Measurements from ENCODE around the gene PLCH1.

PLCH1 gene

GRCh38 chr3:155519078-155519477 lies 225.8 kb downstream of the PLCH1 start:
- DNase-seq = no peak

- DNase-seq = no peak
Measured at GRCh38 chr3:155517903-155518302, 227.0 kb downstream of the PLCH1 start.

- no peak for DNase-seq
Measured at GRCh38 chr3:155516439-155516838, 228.4 kb downstream of the PLCH1 start.

DNA sequence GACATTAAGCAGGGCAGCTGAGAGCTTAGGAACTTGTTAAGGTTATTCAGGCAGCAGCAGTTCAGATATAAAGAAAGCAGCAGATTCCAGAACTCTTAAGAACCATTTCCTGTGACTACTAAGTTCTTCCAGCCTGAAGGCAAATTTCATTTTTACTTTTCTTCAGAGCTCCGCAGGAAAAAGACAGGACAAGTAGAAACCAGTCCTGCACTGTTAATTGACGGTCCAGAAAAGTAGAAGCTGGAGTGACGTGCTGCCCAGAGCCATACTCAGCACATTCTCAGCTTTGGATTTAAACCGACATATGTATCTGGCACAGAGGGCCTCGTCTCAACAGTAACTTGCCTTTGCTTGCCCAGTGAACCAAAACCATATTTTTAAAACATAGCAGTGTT lies 232.0 kb downstream of the PLCH1 start:
- DNase-seq = no peak

DNA sequence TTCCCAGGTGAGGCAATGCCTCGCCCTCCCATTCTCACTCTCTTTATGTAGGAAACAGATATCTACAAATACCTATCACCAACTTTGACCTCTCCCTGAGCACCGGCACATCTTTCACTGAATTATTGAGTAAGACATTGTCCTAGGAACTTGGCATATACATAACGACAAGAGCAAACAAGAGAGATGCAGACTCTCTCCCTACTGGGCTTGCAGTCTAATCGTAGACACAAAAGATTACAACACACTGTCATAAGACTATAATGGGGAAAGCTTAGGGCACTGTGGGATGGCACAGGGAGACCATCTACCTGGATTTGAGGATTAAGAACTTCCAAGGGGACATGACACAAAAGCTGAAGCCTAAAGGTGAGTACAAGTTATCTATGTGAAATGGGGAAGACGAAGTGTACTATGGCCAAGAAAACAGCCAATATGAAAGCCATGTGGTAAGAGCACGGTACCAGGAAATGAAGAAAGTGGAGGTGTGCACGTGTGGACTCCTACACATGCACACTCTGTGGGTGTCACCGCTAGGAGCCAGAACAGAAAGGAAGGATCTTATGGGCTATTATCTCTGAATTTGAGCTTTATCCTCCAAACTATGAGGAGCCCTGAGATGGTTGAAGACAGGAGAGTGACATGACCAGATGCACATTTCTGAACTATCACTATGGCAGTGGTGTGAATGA lies 232.6 kb downstream of the PLCH1 start:
- DNase-seq = no peak

GRCh38 chr3:155504682-155505081 lies 240.2 kb downstream of the PLCH1 start:
- DNase-seq = no peak

GRCh38 chr3:155502630-155503029 lies 242.2 kb downstream of the PLCH1 start:
- no peak for DNase-seq

- no peak for DNase-seq
Measured at GRCh38 chr3:155500194-155500818, 244.6 kb downstream of the PLCH1 start.

GRCh38 chr3:155497930-155498647 lies 246.8 kb downstream of the PLCH1 start:
- no peak for DNase-seq

DNA sequence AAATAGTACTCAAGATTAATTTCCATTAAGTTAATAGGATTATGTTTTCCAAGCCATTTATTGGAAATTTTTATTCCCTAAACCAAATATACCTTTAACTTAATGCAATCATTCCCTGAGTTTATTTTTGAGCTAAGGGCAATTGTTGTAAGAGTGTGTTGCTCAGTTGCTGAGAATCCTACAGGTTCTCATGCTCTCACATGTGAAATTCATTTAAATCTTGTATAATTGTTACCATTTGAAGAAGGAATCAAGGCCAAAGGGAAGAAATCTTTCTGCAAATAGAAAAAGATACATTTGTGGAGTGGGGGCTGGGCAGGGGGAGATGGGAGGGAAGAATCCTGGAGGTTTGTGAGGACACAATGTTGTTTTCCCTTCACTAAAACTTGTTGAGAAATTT lies 248.7 kb downstream of the PLCH1 start:
- DNase-seq = no peak

DNA sequence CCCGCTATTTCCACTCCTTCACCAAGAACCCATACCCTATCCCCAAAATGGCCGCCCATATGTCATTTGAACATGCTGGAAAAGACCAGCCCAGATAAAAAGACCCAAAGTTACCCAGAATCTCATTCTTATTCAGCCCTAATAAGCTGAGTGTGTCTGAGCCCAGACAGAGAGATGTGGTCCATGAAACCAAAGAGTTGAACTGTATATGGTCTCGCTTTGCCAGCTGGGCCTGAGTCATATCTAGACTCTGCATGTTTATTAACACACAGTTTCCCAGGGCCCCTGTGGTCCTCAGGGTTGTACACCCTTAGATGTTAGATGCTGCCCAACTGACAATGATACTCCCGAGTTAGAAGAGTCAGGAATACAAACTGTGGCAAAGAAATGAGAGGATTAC lies 249.5 kb downstream of the PLCH1 start:
- DNase-seq = no peak

GRCh38 chr3:155494332-155494731 lies 250.5 kb downstream of the PLCH1 start:
- no peak for DNase-seq

- DNase-seq = no peak
Measured at GRCh38 chr3:155492841-155493240, 252.0 kb downstream of the PLCH1 start.

DNA sequence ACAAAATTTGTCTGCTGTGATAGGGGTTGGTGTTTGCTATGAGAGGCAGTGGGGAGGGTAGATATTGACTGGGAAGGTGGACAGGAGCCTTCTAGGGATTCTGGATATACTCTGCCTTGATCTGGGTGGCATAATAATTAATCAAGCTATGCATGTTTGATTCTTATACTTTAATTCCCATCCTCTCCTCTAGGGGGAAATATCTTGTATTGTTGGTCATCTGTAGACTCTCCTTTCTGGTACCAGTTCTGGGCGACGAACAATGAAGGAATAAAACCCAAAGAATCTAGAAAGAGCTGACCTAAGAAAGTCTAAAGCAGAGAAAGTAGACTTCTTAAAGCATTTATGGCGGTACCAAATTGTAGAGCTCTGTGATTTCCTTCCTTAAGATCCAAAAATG lies 253.2 kb downstream of the PLCH1 start:
- no peak for DNase-seq

DNA sequence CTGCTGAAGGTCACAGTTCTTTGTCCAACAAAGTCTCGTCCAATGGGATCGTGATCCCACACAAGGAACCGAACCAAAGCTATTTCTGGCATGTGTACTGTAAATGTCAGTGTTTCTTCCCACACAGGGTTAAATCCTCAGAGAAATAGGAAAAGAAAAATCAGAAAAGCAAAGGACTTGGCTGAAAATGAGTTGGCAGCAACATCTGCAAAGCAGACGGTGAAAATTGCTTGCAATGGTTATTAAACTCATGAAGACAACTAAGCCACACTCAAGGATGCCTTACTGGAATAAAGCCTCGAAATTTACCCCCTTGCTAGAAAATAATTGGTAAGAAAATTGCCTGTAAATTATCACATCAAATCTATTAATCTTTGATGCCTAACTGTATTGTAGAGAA lies 256.2 kb downstream of the PLCH1 start:
- DNase-seq = no peak

DNA sequence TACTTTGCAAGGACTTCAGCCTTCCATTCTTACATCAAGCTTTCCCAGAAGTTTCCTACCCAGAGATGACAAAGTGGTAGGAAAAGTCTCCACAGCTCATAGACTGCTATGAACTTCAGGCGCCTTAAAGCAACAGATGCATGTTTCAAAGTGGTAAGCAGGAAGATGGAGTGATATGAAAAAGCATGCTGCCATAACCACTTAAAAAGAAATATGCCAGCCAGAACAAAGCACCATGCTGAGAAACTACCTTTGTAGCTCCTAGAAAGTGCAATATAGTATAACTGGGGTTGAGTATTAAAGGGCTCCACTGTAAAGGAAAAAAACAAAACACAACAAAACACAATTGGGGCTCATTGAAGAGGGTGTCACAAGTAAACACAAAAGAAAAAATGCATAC lies 259.0 kb downstream of the PLCH1 start:
- no peak for DNase-seq

- no peak for DNase-seq
Measured at GRCh38 chr3:155481591-155481990, 263.3 kb downstream of the PLCH1 start.

GRCh38 chr3:155481089-155481488 lies 263.8 kb downstream of the PLCH1 start:
- no peak for DNase-seq

DNA sequence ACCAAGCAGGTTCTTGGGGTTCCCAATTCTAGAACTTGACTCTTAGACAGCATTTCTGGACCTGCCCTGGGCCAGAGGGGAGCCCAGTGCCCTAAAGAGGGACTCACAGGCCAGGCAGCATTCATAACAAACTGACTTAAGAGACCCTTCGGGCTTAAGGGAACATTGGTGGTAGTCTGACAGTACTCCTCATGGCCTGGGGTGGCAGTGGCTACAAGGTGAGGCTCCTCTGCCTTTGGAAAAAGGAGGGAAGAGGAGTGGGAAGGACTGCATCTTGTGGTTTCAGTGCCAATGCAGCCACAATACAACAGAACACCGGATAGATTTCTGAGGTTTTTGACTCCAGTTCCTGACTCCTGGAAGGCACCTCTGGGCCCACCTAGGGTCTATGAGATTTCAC lies 279.2 kb downstream of the PLCH1 start:
- no peak for DNase-seq

DNA sequence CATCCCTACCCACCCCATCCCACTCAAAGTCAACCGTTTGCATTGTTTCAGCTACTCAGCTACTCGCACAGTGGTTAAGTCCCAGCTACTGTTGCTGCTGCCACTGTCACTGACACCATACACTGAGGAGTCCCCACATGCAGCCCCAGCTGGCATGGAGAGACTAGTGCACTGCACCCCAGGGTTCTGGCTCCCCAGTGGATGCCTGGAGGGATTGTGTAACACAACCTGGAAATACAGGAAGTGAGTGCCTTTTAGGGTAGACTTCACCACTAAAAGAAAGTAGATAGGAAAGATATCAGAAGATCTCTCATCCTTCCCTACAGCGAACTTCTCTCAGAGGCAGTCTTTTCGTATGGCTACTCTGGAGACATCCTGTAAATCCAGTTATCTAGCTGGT lies 282.2 kb downstream of the PLCH1 start:
- DNase-seq = no peak

- DNase-seq = no peak
Measured at GRCh38 chr3:155457591-155457990, 287.3 kb downstream of the PLCH1 start.

GRCh38 chr3:155455765-155456164 lies 289.1 kb downstream of the PLCH1 start:
- DNase-seq = no peak

GRCh38 chr3:155453512-155453911 lies 291.4 kb downstream of the PLCH1 start:
- DNase-seq = no peak

- DNase-seq = no peak
Measured at GRCh38 chr3:155449613-155450267, 295.1 kb downstream of the PLCH1 start.

All from activated CD4-positive, alpha-beta T cell treated with anti-CD3 and anti-CD28 coated beads, Interleukin-2, amount 50 U/mL, for 4 hours (primary cell).